ENCODE measurements around the gene MBNL1. TPM values are rescaled to one million over a fixed set of nuclear protein-coding genes. Genes with fewer than 3 reads are reported as not detected.

Gene MBNL1
- total RNA-seq, 1 donor from 2014 or later = 14.7 TPM

DNA sequence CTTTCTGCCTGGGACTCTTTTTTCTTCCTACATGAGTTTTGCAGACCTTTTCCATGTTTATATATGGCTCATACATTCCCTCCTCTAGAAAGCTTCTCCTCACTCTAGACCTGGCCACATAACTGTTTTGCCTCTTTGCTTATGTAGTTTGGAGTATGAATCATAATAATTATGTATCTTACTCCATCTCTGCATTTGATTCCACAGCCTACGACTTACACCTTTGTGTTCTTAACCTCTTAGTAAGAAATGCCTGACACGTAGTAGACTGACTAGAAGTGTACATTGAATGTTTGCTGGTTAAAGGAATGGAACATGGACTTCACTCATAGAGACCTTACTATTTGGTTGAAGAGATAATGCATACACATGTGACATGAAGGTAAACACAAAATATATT is 56.4 kb downstream of the MBNL1 start:
- Histone ChIP-seq H3K9ac (no peak overlapping the region), H3K27me3 (no peaks in the 10 kb centered on the region), H3K4me2 (no peak overlapping the region), H4K20me1 (ENCODE audit: low read depth) (no peaks in the 10 kb centered on the region), H3F3A (ENCODE audit: low read depth) (no peaks in the 10 kb centered on the region), H3K27ac (no peak overlapping the region), H3K79me2 (ENCODE audit: low read depth) (peaks cover 3% of the 10 kb centered on the region), H3K36me3 (no peaks in the 10 kb centered on the region), H3K9me3 (ENCODE audit: low read depth) (no peaks in the 10 kb centered on the region), H2AFZ (replicated peaks) (no peak overlapping the region), H3K4me3 (no peak overlapping the region), H3K4me1 (no peaks in the 10 kb centered on the region)
- Mint-ChIP-seq H3K27ac (no peak overlapping the region), H3K4me1 (peaks cover 4% of the 10 kb centered on the region), H3K9me3 (peaks cover 9% of the 10 kb centered on the region), H3K36me3 (peaks cover 20% of the 10 kb centered on the region), H3K4me3 (no peak overlapping the region), H3K27me3 (ENCODE audit: insufficient read depth, low read depth) (no peaks in the 10 kb centered on the region)
- DNase-seq (ENCODE audit: low spot score) = no peak
- TF ChIP-seq EZH2 (IDR thresholded peaks at IDR 0.05) (no peak), EZH2phosphoT487 (IDR thresholded peaks at IDR 0.05) (no peak), CTCF (IDR thresholded peaks at IDR 0.05) (no peak)

- Mint-ChIP-seq H3K4me3 (no peak overlapping the region), H3K27me3 (ENCODE audit: insufficient read depth, low read depth) (no peaks in the 10 kb centered on the region), H3K4me1 (no peaks in the 10 kb centered on the region), H3K36me3 (peaks cover 20% of the 10 kb centered on the region), H3K27ac (no peak overlapping the region), H3K9me3 (peaks cover 9% of the 10 kb centered on the region)
- Histone ChIP-seq H3K27me3 (no peaks in the 10 kb centered on the region), H3K27ac (no peak overlapping the region), H3K4me3 (no peak overlapping the region), H2AFZ (replicated peaks) (no peak overlapping the region), H3F3A (ENCODE audit: low read depth) (no peaks in the 10 kb centered on the region), H4K20me1 (ENCODE audit: low read depth) (no peaks in the 10 kb centered on the region), H3K9me3 (ENCODE audit: low read depth) (no peaks in the 10 kb centered on the region), H3K79me2 (ENCODE audit: low read depth) (peaks cover 3% of the 10 kb centered on the region), H3K4me1 (no peaks in the 10 kb centered on the region), H3K4me2 (no peak overlapping the region), H3K9ac (no peak overlapping the region), H3K36me3 (no peaks in the 10 kb centered on the region)
- no peak for DNase-seq (ENCODE audit: low spot score)
- TF ChIP-seq CTCF (IDR thresholded peaks at IDR 0.05) (no peak), EZH2 (IDR thresholded peaks at IDR 0.05) (no peak)
Observed at GRCh38 chr3:152327203-152327602, 58.5 kb downstream of the MBNL1 start.

DNA sequence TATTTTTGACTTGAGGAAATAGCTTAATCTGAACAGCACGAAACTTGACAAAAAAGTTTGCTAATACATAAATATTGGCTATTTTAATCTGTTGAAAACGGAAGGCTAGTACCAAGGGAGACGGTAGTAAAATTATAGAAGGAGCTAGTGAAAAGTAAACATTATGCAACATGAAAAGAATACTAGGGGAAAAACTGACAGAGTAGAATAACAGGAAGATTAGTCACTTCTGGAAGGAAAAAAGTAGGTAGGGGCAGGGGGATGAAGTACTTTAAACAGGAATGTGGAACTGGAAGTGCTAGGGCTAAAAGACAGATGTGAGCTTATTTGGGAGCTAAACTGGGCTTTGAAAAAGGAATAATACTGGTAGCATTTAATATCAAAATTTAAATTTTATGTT is 60.1 kb downstream of the MBNL1 start:
- no peaks in the 10 kb centered on the region for H3K27me3 ChIP-seq
- no peak overlapping the region for H3K27ac ChIP-seq
- H3K9me3 ChIP-seq (ENCODE audit: low read depth) = no peaks in the 10 kb centered on the region
- no peak overlapping the region for H3K4me3 Mint-ChIP-seq
- no peak overlapping the region for H3K27ac Mint-ChIP-seq
- no peaks in the 10 kb centered on the region for H3K4me1 ChIP-seq
- H2AFZ ChIP-seq (replicated peaks) = no peak overlapping the region
- H4K20me1 ChIP-seq (ENCODE audit: low read depth) = no peaks in the 10 kb centered on the region
- H3K4me1 Mint-ChIP-seq = no peaks in the 10 kb centered on the region
- H3K4me3 ChIP-seq = no peak overlapping the region
- peaks cover 9% of the 10 kb centered on the region for H3K9me3 Mint-ChIP-seq
- DNase-seq (ENCODE audit: low spot score) = no peak
- H3K9ac ChIP-seq = no peak overlapping the region
- no peaks in the 10 kb centered on the region for H3K27me3 Mint-ChIP-seq (ENCODE audit: insufficient read depth, low read depth)
- no peak overlapping the region for H3K4me2 ChIP-seq
- H3F3A ChIP-seq (ENCODE audit: low read depth) = no peaks in the 10 kb centered on the region
- no peak for TF ChIP-seq CTCF (IDR thresholded peaks at IDR 0.05)
- TF ChIP-seq EZH2 (IDR thresholded peaks at IDR 0.05) = no peak
- no peak for TF ChIP-seq EZH2phosphoT487 (IDR thresholded peaks at IDR 0.05)
- H3K36me3 Mint-ChIP-seq = peaks cover 17% of the 10 kb centered on the region
- peaks cover 3% of the 10 kb centered on the region for H3K79me2 ChIP-seq (ENCODE audit: low read depth)
- H3K36me3 ChIP-seq = no peaks in the 10 kb centered on the region

DNA sequence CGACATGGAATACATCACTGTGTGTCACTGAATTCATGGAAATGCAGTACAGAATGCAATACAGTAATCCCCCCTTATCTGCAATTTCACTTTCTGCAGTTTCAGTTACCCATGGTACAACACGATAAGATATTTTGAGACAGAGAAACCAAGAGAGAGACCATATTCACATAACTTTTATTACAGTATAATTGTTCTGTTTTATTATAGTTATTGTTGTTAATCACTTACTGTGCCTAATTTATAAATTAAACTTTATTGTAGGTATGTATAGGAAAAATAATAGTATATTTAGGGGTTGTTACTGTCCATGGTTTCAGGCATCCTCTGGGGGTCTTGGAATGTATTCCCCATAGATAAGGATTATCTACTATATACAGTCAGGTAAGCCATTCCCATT is 61.8 kb downstream of the MBNL1 start:
- Mint-ChIP-seq H3K4me1 (no peaks in the 10 kb centered on the region), H3K4me3 (no peak overlapping the region), H3K9me3 (peaks cover 5% of the 10 kb centered on the region), H3K27me3 (ENCODE audit: insufficient read depth, low read depth) (no peaks in the 10 kb centered on the region), H3K36me3 (peaks cover 10% of the 10 kb centered on the region), H3K27ac (no peak overlapping the region)
- no peaks in the 10 kb centered on the region for H3K27me3 ChIP-seq
- H3K9ac ChIP-seq = no peak overlapping the region
- H3K36me3 ChIP-seq = no peaks in the 10 kb centered on the region
- no peak overlapping the region for H3K27ac ChIP-seq
- no peak for TF ChIP-seq EZH2 (IDR thresholded peaks at IDR 0.05)
- TF ChIP-seq EZH2phosphoT487 (IDR thresholded peaks at IDR 0.05) = no peak
- TF ChIP-seq CTCF (IDR thresholded peaks at IDR 0.05) = no peak
- H3K4me1 ChIP-seq = no peaks in the 10 kb centered on the region
- H3K4me2 ChIP-seq = no peak overlapping the region
- no peak overlapping the region for H2AFZ ChIP-seq (replicated peaks)
- no peaks in the 10 kb centered on the region for H4K20me1 ChIP-seq (ENCODE audit: low read depth)
- DNase-seq (ENCODE audit: low spot score) = no peak
- H3K79me2 ChIP-seq (ENCODE audit: low read depth) = peaks cover 3% of the 10 kb centered on the region
- H3F3A ChIP-seq (ENCODE audit: low read depth) = no peaks in the 10 kb centered on the region
- no peak overlapping the region for H3K4me3 ChIP-seq
- H3K9me3 ChIP-seq (ENCODE audit: low read depth) = no peaks in the 10 kb centered on the region

Measured in neural progenitor cell (in vitro differentiated cells).